Psoas muscle (tissue), 8 donors: ENCODE measurements around the gene USP46. TPM values are rescaled to one million over a fixed set of nuclear protein-coding genes. Genes with fewer than 3 reads are reported as not detected.
A peak's percentile ranks its signal among the peaks of the same experiment; 100 is the strongest.

ENCODE experiments used
- ATAC-seq, 4 donors: fragments of 200-7000 bp; cut with Tn5 transposase; one replicate each; pipeline ENCODE4 v1.9.1; 2020; ENCODE audit warnings: moderate library complexity in 3 of 4, mild to moderate bottlenecking in 2 of 4
- DNase-seq, 2 donors: peaks; one replicate each; pipeline ENCODE4 v3.0.0-alpha.2; 2020
- H3K27ac ChIP-seq: fragments of 200-600 bp; one replicate; pipeline ENCODE4 v1.8.0; 2022
- H3K27me3 ChIP-seq, 3 donors: fragments of 200-600 bp in 1 of 3; one replicate each; pipeline versions ENCODE4 v1.6.1 to v1.8.0; 2013 to 2022; ENCODE audit warnings: low read length in 2 of 3, mild to moderate bottlenecking in 2 of 3, moderate library complexity in 1 of 3; ENCODE audit not compliant: insufficient read depth in 3 of 3
- H3K36me3 ChIP-seq, 2 donors: fragments of 200-600 bp in 1 of 2; one replicate each; pipeline versions ENCODE4 v1.6.1 to v1.8.0; 2013 to 2022; ENCODE audit warnings: low read depth in 1 of 2, mild to moderate bottlenecking in 1 of 2, moderate library complexity in 1 of 2; ENCODE audit not compliant: insufficient read depth in 1 of 2
- H3K4me1 ChIP-seq: fragments of 200-600 bp; one replicate; pipeline ENCODE4 v1.8.0; 2022
- H3K4me3 ChIP-seq: fragments of 200-600 bp; one replicate; pipeline ENCODE4 v1.8.0; 2022; ENCODE audit warnings: mild to moderate bottlenecking
- H3K9me3 ChIP-seq: fragments of 200-600 bp; one replicate; pipeline ENCODE4 v1.8.0; 2022
- CTCF ChIP-seq: fragments of 200-600 bp; IDR thresholded peaks from one replicate; pipeline ENCODE4 v1.8.0; 2022; ENCODE audit warnings: antibody characterized with exemption
- WGBS, 3 donors: extraction: QIAGEN DNeasy Blood & Tissue Kit; methylation state at CpG; one replicate each; pipeline versions ENCODE4 v1.1.6 to v1.1.7; 2013; 5-methylcytosine and 5-hydroxymethylcytosine counted together
- intact Hi-C, 2 donors: fragments of 100-400 bp; cut with DNase I; formaldehyde crosslinking; loops; one replicate each; pipeline versions ENCODE4 v1.11.0 to v1.14.2; 2022
- polyA plus RNA-seq, 3 donors: library from polyadenylated mRNA; stranded (reverse); fragments of 200-250 nt; gene quantifications; one replicate each; pipeline ENCODE4 v1.2.3, GENCODE V29; 2013
- total RNA-seq, 4 donors: library from RNA; stranded (reverse); fragmentation: NEBNext Ultra II Directional in 2 of 4; extraction: Animal tissue kit (Norgen Biotek cat#: 25700) in 2 of 4; gene quantifications; one replicate each; pipeline versions ENCODE4 v1.2.1 to v1.2.4, GENCODE V29; 2021 to 2023
- donor health status: healthy with polysubstance abuse.
- donor health status: DM: no; HTN: no; CAD: no; lungs with moderate emphysema.
- donor health status: Bipolar disorder and iron deficiency.
- donor health status: healthy.
- donor health status: DM: yes; HTN: yes; CAD: no.
- donor health status: DM: no; HTN: no; CAD: no.
- donor health status: DM: no; HTN: no; CAD: no.
- donor health status: DM: yes; HTN: yes; CAD: no.

Gene USP46
- total and polyA plus RNA-seq, 7 donors: 3.0 to 28.2 (median 13.0) TPM

- WGBS, 3 donors: 77 to 84% (median 83%) methylated on average over 5 to 6 of the region's 6 CpGs
- H3K27me3 ChIP-seq: no peaks in the 10 kb centered on the region
- no peaks in the 10 kb centered on the region for H3K9me3 ChIP-seq
- no peak overlapping the region for H3K27ac ChIP-seq
- no peaks in the 10 kb centered on the region for H3K4me1 ChIP-seq
- TF ChIP-seq CTCF: no peak
- intact Hi-C loops: no loop called here
- H3K36me3 ChIP-seq: peaks cover 0 to 5% of the 10 kb centered on the region in 2 donors
- H3K4me3 ChIP-seq: no peak overlapping the region
- DNase-seq (no peak), ATAC-seq (no peak)
These were observed 48.0 kb downstream of the USP46 start for GRCh38 chr4:52611030-52611555.

GRCh38 chr4:52606726-52607125 lies 52.4 kb downstream of the USP46 start:
- 95 to 99% (median 97%) methylated on average over 2 of the region's 2 CpGs for WGBS, 3 donors
- Histone ChIP-seq H3K4me3 (no peak overlapping the region), H3K27me3 (no peaks in the 10 kb centered on the region), H3K27ac (no peak overlapping the region), H3K9me3 (no peaks in the 10 kb centered on the region), H3K4me1 (no peaks in the 10 kb centered on the region), H3K36me3 (peaks cover 0 to 11% of the 10 kb centered on the region in 2 donors)
- TF ChIP-seq CTCF: no peak
- ATAC-seq (no peak), DNase-seq (no peak)
- intact Hi-C loops: no loop called here

GRCh38 chr4:52606040-52606439 lies 53.1 kb downstream of the USP46 start:
- Histone ChIP-seq H3K9me3 (no peaks in the 10 kb centered on the region), H3K36me3 (peaks cover 0 to 18% of the 10 kb centered on the region in 2 donors), H3K27me3 (no peaks in the 10 kb centered on the region), H3K4me3 (no peak overlapping the region), H3K27ac (no peak overlapping the region), H3K4me1 (no peaks in the 10 kb centered on the region)
- no peak for ATAC-seq
- intact Hi-C loops: no loop called here
- no peak for TF ChIP-seq CTCF
- DNase-seq: no peak
- WGBS, 3 donors: 98 to 100% (median 98%) methylated on average over 2 of the region's 2 CpGs

- H3K4me1 ChIP-seq: no peaks in the 10 kb centered on the region
- H3K27ac ChIP-seq: no peak overlapping the region
- no peaks in the 10 kb centered on the region for H3K9me3 ChIP-seq
- intact Hi-C loops: no loop called here
- DNase-seq (no peak), ATAC-seq (no peak)
- H3K27me3 ChIP-seq: no peaks in the 10 kb centered on the region
- no peak overlapping the region for H3K4me3 ChIP-seq
- peaks cover 0 to 14% of the 10 kb centered on the region in 2 donors for H3K36me3 ChIP-seq
- 48 to 57% (median 51%) methylated on average over 3 of the region's 3 CpGs for WGBS, 3 donors
- TF ChIP-seq CTCF: no peak
These were observed 54.9 kb downstream of the USP46 start for GRCh38 chr4:52604215-52604614.

GRCh38 chr4:52600275-52600674 lies 58.8 kb downstream of the USP46 start:
- H3K27me3 ChIP-seq: no peaks in the 10 kb centered on the region
- no peaks in the 10 kb centered on the region for H3K9me3 ChIP-seq
- no peak overlapping the region for H3K4me3 ChIP-seq
- DNase-seq (no peak), ATAC-seq (peak; percentile 59 to 77 (median 60))
- H3K36me3 ChIP-seq: peaks cover 2 to 43% of the 10 kb centered on the region in 2 donors
- no peaks in the 10 kb centered on the region for H3K4me1 ChIP-seq
- TF ChIP-seq CTCF: no peak
- no peak overlapping the region for H3K27ac ChIP-seq
- 33 to 46% (median 39%) methylated on average over 3 of the region's 3 CpGs for WGBS, 3 donors
- intact Hi-C loops: no loop called here
